GM12878 (cell line): Measurements from ENCODE around the gene DIAPH1. TPM values are rescaled to one million over a fixed set of nuclear protein-coding genes. Genes with fewer than 3 reads are reported as not detected.

Experiments used
- ATAC-seq: fragments of 200-7000 bp; cut with Tn5 transposase; 3 replicates; pipeline ENCODE4 v1.9.1; 2020; ENCODE audit warnings: mild to moderate bottlenecking, moderate library complexity
- BruUV-seq: library from RNA; stranded (reverse); fragments of 400-500 nt; replicated peaks from 2 replicates; lab custom pipeline; 2021; lab: Mats Ljungman, UMichigan
- CTCF ChIA-PET: fragments of 300-600 bp; sonication (Branson Sonifier 250); formaldehyde crosslinking; extraction: SDS; loops from one replicate; lab custom pipeline; 2021; ENCODE audit warnings: inconsistent platforms; lab: Yijun Ruan, JAX
- POLR2A ChIA-PET: fragments of 350-600 bp; formaldehyde crosslinking; extraction: SDS; loops from one replicate; lab custom pipeline; 2021; ENCODE audit warnings: inconsistent platforms; lab: Charles Lee
- RAD21 ChIA-PET: fragments of 300-600 bp; sonication (Branson Sonifier 250); formaldehyde crosslinking; loops from one replicate; lab custom pipeline; 2023; ENCODE audit warnings: antibody characterized with exemption; ENCODE audit not compliant: unreplicated experiment; lab: Charles Lee
- SMC1A ChIA-PET: fragments of 300-600 bp; sonication (Branson Sonifier 250); formaldehyde crosslinking; loops from one replicate; lab custom pipeline; 2023; ENCODE audit not compliant: unreplicated experiment, uncharacterized antibody; lab: Charles Lee
- DNase-seq: peaks from one replicate; pipeline ENCODE4 v3.0.0-alpha.2; 2011; ENCODE audit warnings: low read depth, low spot score
- FAIRE-seq: peaks from 3 replicates; lab custom pipeline; 2011; peaks lifted over from hg19 to GRCh38; lab: Jason Lieb, UNC
- H2AFZ ChIP-seq: 2 replicates; pipeline ENCODE4 v1.6.0; 2011; ENCODE audit warnings: low read depth, low read length, control low read depth; ENCODE audit not compliant: control insufficient read depth
- H3K27ac ChIP-seq: 2 replicates; pipeline ENCODE4 v1.5.1; 2011; ENCODE audit warnings: control low read depth; ENCODE audit not compliant: control insufficient read depth, insufficient read depth
- H3K27me3 ChIP-seq, 2 experiments: replicated peaks in 1 of 2; 2 replicates each; pipeline versions ENCODE4 v1.6.0 to v1.6.1; 2011; ENCODE audit warnings: low read length in 1 of 2; ENCODE audit not compliant: control insufficient read depth in 2 of 2, insufficient read depth in 2 of 2
- H3K36me3 ChIP-seq, 2 experiments: 2 replicates each; pipeline ENCODE4 v1.5.1; 2011; ENCODE audit warnings: low read length in 1 of 2; ENCODE audit not compliant: control insufficient read depth in 2 of 2, insufficient read depth in 2 of 2
- H3K4me1 ChIP-seq: 2 replicates; pipeline ENCODE4 v1.6.1; 2011; ENCODE audit warnings: mild to moderate bottlenecking, low read length, moderate library complexity, mixed read lengths; ENCODE audit not compliant: control insufficient read depth, insufficient read depth
- H3K4me2 ChIP-seq: 2 replicates; pipeline ENCODE4 v1.6.0; 2011; ENCODE audit warnings: control low read depth; ENCODE audit not compliant: control insufficient read depth, insufficient read depth
- H3K4me3 ChIP-seq: fragments of 200-600 bp; sonication (generic); 2 replicates; pipeline ENCODE4 v1.5.1; 2016
- H3K79me2 ChIP-seq: 2 replicates; pipeline ENCODE4 v1.6.0; 2011; ENCODE audit warnings: low read length; ENCODE audit not compliant: control insufficient read depth, insufficient read depth
- H3K9ac ChIP-seq: 2 replicates; pipeline ENCODE4 v1.8.0; 2011; ENCODE audit warnings: low read length, control low read depth, mixed read lengths; ENCODE audit not compliant: control insufficient read depth, insufficient read depth
- H3K9me3 ChIP-seq: replicated peaks from 3 replicates; pipeline ENCODE4 v1.5.1; 2011; ENCODE audit warnings: mild to moderate bottlenecking, low read length; ENCODE audit not compliant: control insufficient read depth, insufficient read depth
- H4K20me1 ChIP-seq: 2 replicates; pipeline ENCODE4 v1.6.0; 2011; ENCODE audit not compliant: control insufficient read depth, insufficient read depth
- ATF2 ChIP-seq: IDR thresholded peaks from 2 replicates; pipeline ENCODE4 v1.6.1; 2012; ENCODE audit warnings: low read length, inconsistent platforms
- ATF3 ChIP-seq: IDR thresholded peaks from 2 replicates; pipeline ENCODE4 v1.6.1; 2011; ENCODE audit warnings: low read depth, mild to moderate bottlenecking, low read length, moderate library complexity, borderline replicate concordance; ENCODE audit errors: extremely low read depth
- FOS ChIP-seq: IDR thresholded peaks from 3 replicates; pipeline ENCODE4 v1.6.1; 2011; ENCODE audit warnings: borderline replicate concordance; ENCODE audit not compliant: insufficient read length; ENCODE audit errors: extremely low read depth
- HSF1 ChIP-seq: fragments of 150-350 bp; IDR thresholded peaks from 2 replicates; pipeline ENCODE4 v1.6.1; 2014; ENCODE audit warnings: mild to moderate bottlenecking, low read depth, low read length
- RAD21 ChIP-seq: IDR thresholded peaks from 2 replicates; pipeline ENCODE4 v1.6.1; 2011; ENCODE audit warnings: mild to moderate bottlenecking, low read depth, low read length, moderate library complexity; ENCODE audit not compliant: insufficient read depth
- RB1 ChIP-seq: fragments of 450-650 bp; formaldehyde crosslinking; IDR thresholded peaks from 2 replicates; pipeline ENCODE4 v1.6.1; 2017; ENCODE audit warnings: mild to moderate bottlenecking, borderline replicate concordance
- SP1 ChIP-seq: IDR thresholded peaks from one replicate; pipeline ENCODE4 v1.6.1; 2011; ENCODE audit warnings: low read depth, low read length
- STAT1 ChIP-seq: fragments of 450-650 bp; conservative IDR thresholded peaks from 2 replicates; pipeline ENCODE4 v1.6.1; 2014; ENCODE audit warnings: antibody characterized with exemption, mild to moderate bottlenecking
- TCF7 ChIP-seq: IDR thresholded peaks from 2 replicates; pipeline ENCODE4 v1.6.1; 2014; ENCODE audit warnings: antibody characterized with exemption, borderline replicate concordance
- YY1 ChIP-seq: IDR thresholded peaks from 2 replicates; pipeline ENCODE4 v1.6.1; 2011; ENCODE audit warnings: low read depth, mild to moderate bottlenecking, low read length
- ZSCAN29 ChIP-seq: fragments of 450-650 bp; IDR thresholded peaks from 2 replicates; pipeline ENCODE4 v1.6.1; 2017; ENCODE audit warnings: mild to moderate bottlenecking, moderate library complexity
- WGBS: methylation state at CpG from one replicate; pipeline ENCODE4 v1.1.6; 2016; ENCODE audit warnings: low lambda C conversion rate; ENCODE audit not compliant: insufficient replicate concordance, insufficient coverage; ENCODE audit errors: missing lambda C conversion rate; 5-methylcytosine and 5-hydroxymethylcytosine counted together
- in situ Hi-C: fragments of 300-500 bp; cut with MboI; formaldehyde crosslinking; loops from 9 replicates; pipeline ENCODE4 v1.14.3; 2018; ENCODE audit warnings: mixed read lengths
- intact Hi-C: fragments of 100-400 bp; cut with micrococcal nuclease; formaldehyde crosslinking; loops from one replicate; pipeline ENCODE4 v1.14.2; 2022; ENCODE audit not compliant: unreplicated experiment
- polyA plus RNA-seq, 11 experiments: library from polyadenylated mRNA; depleted of rRNA in 4 of 11; unstranded in 6 of 11; stranded (reverse) in 5 of 11; fragments of >200 nt; fragmentation: Nextera tagmentation in 4 of 11; fragmentation: Illumina TruSeq in 1 of 11; extraction: Ambion mirVana in 4 of 11; extraction: Trizol in 1 of 11; gene quantifications; 1 replicate in 1 of 11; 2 replicates in 10 of 11; pipeline versions ENCODE4 v1.2.1 to v1.2.3, GENCODE V29; 2011 to 2016; ENCODE audit warnings: inconsistent platforms in 2 of 11, missing spikeins in 2 of 11, low read depth in 1 of 11
- total RNA-seq, 4 experiments: library from RNA; depleted of rRNA in 3 of 4; stranded (reverse); fragments of >200 nt in 3 of 4; fragmentation: Illumina TruSeq in 1 of 4; extraction: Trizol in 1 of 4; gene quantifications; 2 replicates each; pipeline versions ENCODE4 v1.2.1 to v1.2.3, GENCODE V29; 2013 to 2021

DIAPH1 gene
- total and polyA plus RNA-seq, 10 of the 15 experiments (the other 5 are each of a cell fraction or from before 2014, with no cell fraction given): 37.8 to 168 (median 59.0) TPM

GRCh38 chr5:141654298-141654697, 35.5 kb upstream of the DIAPH1 start:
- no peak for FAIRE-seq
- RAD21 ChIA-PET: interaction anchor here (0.5 kb wide), 1 partner anchor 613 kb away, joined by 3 read pairs; no protein-coding TSS in a partner anchor
- WGBS: 0% methylated on average over 2 of the region's 2 CpGs

More at GRCh38 chr5:141654298-141654697, 35.5 kb upstream of the DIAPH1 start:
- Histone ChIP-seq H3K27me3 (no peaks in the 10 kb centered on the region), H3K9me3 (no peaks in the 10 kb centered on the region), H3K4me2 (no peak overlapping the region), H3K9ac (no peak overlapping the region), H3K27ac (no peak overlapping the region), H3K4me1 (peaks cover 8% of the 10 kb centered on the region), H3K79me2 (no peaks in the 10 kb centered on the region), H3K36me3 (no peaks in the 10 kb centered on the region), H4K20me1 (no peaks in the 10 kb centered on the region), H3K4me3 (no peak overlapping the region), H2AFZ (no peak overlapping the region)
- ATAC-seq: no peak
- ChIA-PET SMC1A (no interaction called here), CTCF (interaction anchor here (0.7 to 1.5 kb wide), 3 partner anchors 10 to 353 kb away, joined by 3 to 7 read pairs (median 3); no protein-coding TSS in a partner anchor), POLR2A (no interaction called here)
- TF ChIP-seq YY1 (no peak), SP1 (no peak), RB1 (no peak), ZSCAN29 (no peak), ATF2 (no peak), ATF3 (no peak), RAD21 (no peak), FOS (no peak), STAT1 (no peak), TCF7 (no peak), HSF1 (no peak)
- BruUV-seq: no TSS peak
- in situ Hi-C loops: no loop called here
- intact Hi-C loops: no loop called here
- DNase-seq: no peak
